ENCODE measurements around the gene SLC9A9. TPM values are rescaled to one million over a fixed set of nuclear protein-coding genes. Genes with fewer than 3 reads are reported as not detected.

Gene SLC9A9
- total and polyA plus RNA-seq, 2 of the 8 experiments (the other 6 are each of a cell fraction or from before 2014, with no cell fraction given): 0.48 to 1.1 TPM

DNA sequence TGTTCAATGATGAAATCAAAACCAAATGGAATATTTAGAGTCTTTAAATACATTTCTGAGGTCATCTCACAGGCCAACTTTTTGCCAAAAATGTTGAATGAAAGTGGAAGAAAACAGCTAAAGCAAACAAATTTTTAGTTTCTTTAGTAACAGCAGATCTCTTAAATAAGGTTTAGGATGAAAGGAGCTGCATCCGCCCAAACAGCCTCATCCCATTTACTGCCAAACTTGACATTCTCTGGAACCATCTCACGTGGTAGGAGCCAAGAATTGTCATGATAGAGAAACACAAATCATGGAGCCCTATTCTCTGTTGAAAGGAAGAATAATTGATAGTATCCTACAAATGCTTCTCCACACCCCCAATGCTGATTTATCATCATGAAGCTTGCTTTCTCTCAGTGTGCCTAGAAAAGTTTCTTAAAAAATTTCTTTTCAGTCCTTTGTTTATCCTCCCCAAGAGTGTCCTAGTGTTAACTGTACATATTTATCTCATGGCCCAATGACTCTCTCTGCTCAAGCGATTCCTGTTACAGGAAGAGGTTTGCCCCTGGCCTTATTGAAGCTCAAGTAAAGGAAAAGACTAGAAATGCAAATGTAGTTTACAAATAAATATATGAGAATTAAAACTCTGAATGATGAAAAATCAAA, 23.4 kb downstream of the SLC9A9 start:
- Histone ChIP-seq H3K9ac (replicated peaks in 1 of 4; ENCODE audit: extremely low read depth in 1 of 4, low read depth in 3 of 4, low read length in 3 of 4) (no peak overlapping the region), H2BK5ac (ENCODE audit: low read depth, low read length) (no peak overlapping the region), H2BK120ac (replicated peaks; ENCODE audit: low read depth, low read length) (no peak overlapping the region), H3K18ac (ENCODE audit: extremely low read depth, low read length) (no peak overlapping the region), H3K4ac (replicated peaks; ENCODE audit: insufficient read length, low read depth, low read length) (no peak overlapping the region), H2BK20ac (ENCODE audit: low read length) (no peak overlapping the region), H2BK12ac (ENCODE audit: low read depth, low read length) (no peak overlapping the region), H3K4me3 (ENCODE audit: extremely low read depth in 1 of 4, insufficient read depth in 2 of 4, low read depth in 3 of 4, low read length in 4 of 4) (no peak overlapping the region), H2BK15ac (ENCODE audit: low read length) (no peak overlapping the region), H2AFZ (ENCODE audit: low read length) (no peak overlapping the region), H3K23ac (ENCODE audit: insufficient read length) (no peak overlapping the region), H3K4me1 (replicated peaks in 1 of 4; ENCODE audit: control insufficient read depth in 3 of 4, insufficient read depth in 4 of 4, low read length in 3 of 4) (no peaks in the 10 kb centered on the region), H3K14ac (ENCODE audit: insufficient read length) (no peak overlapping the region), H3K27ac (ENCODE audit: low read depth, low read length) (no peak overlapping the region), H3K9me3 (ENCODE audit: insufficient read depth in 2 of 2, low read depth in 1 of 2, low read length in 1 of 2) (no peaks in the 10 kb centered on the region), H3K79me2 (ENCODE audit: control insufficient read depth in 1 of 2, insufficient read depth in 2 of 2, low read length in 2 of 2) (no peaks in the 10 kb centered on the region), H3K36me3 (ENCODE audit: control insufficient read depth in 2 of 4, insufficient read depth in 4 of 4, low read length in 3 of 4) (no peaks in the 10 kb centered on the region), H3K27me3 (replicated peaks in 1 of 4; ENCODE audit: control insufficient read depth in 3 of 4, extremely low read depth in 1 of 4, insufficient read depth in 3 of 4, low read length in 3 of 4) (no peaks in the 10 kb centered on the region), H4K8ac (ENCODE audit: extremely low read depth, insufficient read depth, low read length) (no peak overlapping the region), H3K79me1 (ENCODE audit: low read depth, low read length) (no peaks in the 10 kb centered on the region), H2AK5ac (ENCODE audit: low read depth, low read length) (no peak overlapping the region), H4K5ac (ENCODE audit: insufficient read length, low read depth, low read length) (no peak overlapping the region), H3K56ac (replicated peaks; ENCODE audit: insufficient read length, low read depth, low read length) (no peak overlapping the region), H3K4me2 (ENCODE audit: insufficient read depth in 1 of 2, low read depth in 2 of 2, low read length in 2 of 2) (no peak overlapping the region), H4K20me1 (replicated peaks in 1 of 2; ENCODE audit: control insufficient read depth in 1 of 2, insufficient read depth in 2 of 2, low read length in 2 of 2) (no peaks in the 10 kb centered on the region), H3K23me2 (ENCODE audit: low read depth, low read length) (no peaks in the 10 kb centered on the region), H4K91ac (replicated peaks; ENCODE audit: insufficient read length, low read length) (no peak overlapping the region)
- TF ChIP-seq SP4 (IDR thresholded peaks at IDR 0.05; ENCODE audit: low read length): no peak
- TF ChIP-seq E2F6 (IDR thresholded peaks at IDR 0.05): no peak
- no peak for TF ChIP-seq CTBP2 (IDR thresholded peaks at IDR 0.05; ENCODE audit: borderline replicate concordance, insufficient read depth, insufficient read length, low read length)
- no peak for TF ChIP-seq RXRA (IDR thresholded peaks at IDR 0.05; ENCODE audit: insufficient read depth, low read depth, low read length)
- TF ChIP-seq GTF2F1 (IDR thresholded peaks at IDR 0.05; ENCODE audit: borderline replicate concordance, low read depth, low read length): no peak
- no peak for TF ChIP-seq EGR1 (IDR thresholded peaks at IDR 0.05; ENCODE audit: borderline replicate concordance, low read depth, low read length)
- no peak for TF ChIP-seq SIX5 (IDR thresholded peaks at IDR 0.05; ENCODE audit: low read depth, low read length)
- no peak for TF ChIP-seq RBBP5 (IDR thresholded peaks at IDR 0.05; ENCODE audit: borderline replicate concordance, low read depth, low read length)
- TF ChIP-seq BRCA1 (IDR thresholded peaks at IDR 0.05; ENCODE audit: low read depth, low read length): no peak
- TF ChIP-seq CHD2 (IDR thresholded peaks at IDR 0.05; ENCODE audit: low read length): no peak
- no peak for TF ChIP-seq TAF1 (IDR thresholded peaks at IDR 0.05; ENCODE audit: low read depth, low read length)
- TF ChIP-seq RFX5 (IDR thresholded peaks at IDR 0.05; ENCODE audit: borderline replicate concordance, low read depth, low read length): no peak
- no peak for TF ChIP-seq POU5F1 (IDR thresholded peaks at IDR 0.05; ENCODE audit: low read depth, low read length)
- TF ChIP-seq NANOG (IDR thresholded peaks at IDR 0.05; ENCODE audit: insufficient read depth, low read depth, low read length, poor library complexity, severe bottlenecking): no peak
- POLR2A ChIA-PET (ENCODE audit: partially characterized antibody): no interaction called here
- 90% methylated on average over 3 of the region's 3 CpGs; no CpG with 5 or more reads in 1 of the 2 experiments for WGBS, 2 experiments (ENCODE audit: extremely low coverage in 1 of 2, insufficient coverage in 1 of 2, insufficient read length in 1 of 2, insufficient replicate concordance in 2 of 2, low coverage in 1 of 2, low lambda C conversion rate in 2 of 2, missing lambda C conversion rate in 1 of 2)
- no peak for DNase-seq (ENCODE audit: low read depth in 1 of 2, low spot score in 2 of 2)
- CTCF ChIA-PET (ENCODE audit: partially characterized antibody): interaction anchor here (0.7 to 1.2 kb wide), 3 partner anchors 17 to 128 kb away, joined by 3 to 5 read pairs (median 3); no protein-coding TSS in a partner anchor
- no peak for FAIRE-seq
